ENCODE results near the gene KIF20A.

The KIF20A gene

GRCh38 chr5:138233280-138233679 is 54.4 kb downstream of the KIF20A start:
- Mint-ChIP-seq H3K27ac (no peak overlapping the region), H3K27me3 (ENCODE audit: low read depth, poor library complexity) (peaks cover 35% of the 10 kb centered on the region), H3K4me1 (peaks cover 6% of the 10 kb centered on the region), H3K9me3 (no peaks in the 10 kb centered on the region), H3K4me3 (no peak overlapping the region), H3K36me3 (ENCODE audit: low read depth) (no peaks in the 10 kb centered on the region)
- no peak for TF ChIP-seq CTCF (IDR thresholded peaks at IDR 0.05)
- DNase-seq, result no peak

- H3K36me3 Mint-ChIP-seq (ENCODE audit: low read depth), result no peaks in the 10 kb centered on the region
- DNase-seq, result no peak
- no peak overlapping the region for H3K27ac Mint-ChIP-seq
- TF ChIP-seq CTCF (IDR thresholded peaks at IDR 0.05), result no peak
- peaks cover 6% of the 10 kb centered on the region for H3K4me1 Mint-ChIP-seq
- H3K9me3 Mint-ChIP-seq, result peaks cover 10% of the 10 kb centered on the region
- no peak overlapping the region for H3K4me3 Mint-ChIP-seq
- H3K27me3 Mint-ChIP-seq (ENCODE audit: low read depth, poor library complexity), result peaks cover 42% of the 10 kb centered on the region
Observed at GRCh38 chr5:138234651-138235050, 55.7 kb downstream of the KIF20A start.
